IPS-NIHi11 (cell line): ENCODE results near the gene TTC4.

Source experiments
- DNase-seq: peaks from one replicate; pipeline ENCODE4 v3.0.0; 2012; ENCODE audit warnings: mixed read lengths, low spot score

Gene TTC4

GRCh38 chr1:54703471-54703870 lies 12.2 kb upstream of the TTC4 start:
- no peak for DNase-seq

GRCh38 chr1:54705153-54705552 lies 10.5 kb upstream of the TTC4 start:
- no peak for DNase-seq

- no peak for DNase-seq
Measured at GRCh38 chr1:54706419-54706818, 9.2 kb upstream of the TTC4 start.

GRCh38 chr1:54708385-54708784 lies 7.3 kb upstream of the TTC4 start:
- no peak for DNase-seq

- no peak for DNase-seq
Measured at GRCh38 chr1:54709547-54710292, 5.9 kb upstream of the TTC4 start.

- DNase-seq: no peak
Measured at GRCh38 chr1:54710434-54710833, 5.2 kb upstream of the TTC4 start.

- DNase-seq: no peak
Measured at GRCh38 chr1:54710841-54711240, 4.8 kb upstream of the TTC4 start.

- DNase-seq: no peak
Measured at GRCh38 chr1:54711536-54711935, 4.1 kb upstream of the TTC4 start.

- no peak for DNase-seq
Measured at GRCh38 chr1:54714881-54715492, 674 bp upstream of the TTC4 start.

GRCh38 chr1:54716299-54717047 lies 812 bp downstream of the TTC4 start:
- DNase-seq: no peak

- no peak for DNase-seq
Measured at GRCh38 chr1:54721719-54722118, 6.1 kb downstream of the TTC4 start.

GRCh38 chr1:54723985-54724384 lies 8.3 kb downstream of the TTC4 start:
- no peak for DNase-seq

- DNase-seq: no peak
Measured at GRCh38 chr1:54724771-54725170, 9.1 kb downstream of the TTC4 start.

GRCh38 chr1:54728027-54728426 lies 12.4 kb downstream of the TTC4 start:
- DNase-seq: no peak

- no peak for DNase-seq
Measured at GRCh38 chr1:54736685-54737084, 21.0 kb downstream of the TTC4 start.

- DNase-seq: no peak
Measured at GRCh38 chr1:54738244-54738643, 22.6 kb downstream of the TTC4 start.

- no peak for DNase-seq
Measured at GRCh38 chr1:54741531-54741930, 25.9 kb downstream of the TTC4 start.

- no peak for DNase-seq
Measured at GRCh38 chr1:54742282-54742681, 26.6 kb downstream of the TTC4 start.

- DNase-seq: no peak
Measured at GRCh38 chr1:54743416-54744226, 28.0 kb downstream of the TTC4 start.

- DNase-seq: no peak
Measured at GRCh38 chr1:54744696-54745095, 29.0 kb downstream of the TTC4 start.

- no peak for DNase-seq
Measured at GRCh38 chr1:54745274-54745673, 29.6 kb downstream of the TTC4 start.

- no peak for DNase-seq
Measured at GRCh38 chr1:54745864-54746263, 30.2 kb downstream of the TTC4 start.
